NCI-H524 treated with DMSO at 0.1 percent for 48 hours (cell line): ENCODE measurements around the gene SF3B6.
A peak's percentile ranks its signal among the peaks of the same experiment; 100 is the strongest.
"Not testable (repeated sequence)": the region's sequence is repeated elsewhere in the genome, so short reads cannot be mapped to it uniquely, and the experiment has no call there.

Experiments used
- DNase-seq: peaks from one replicate; lab custom pipeline; 2025; lab: John Stamatoyannopoulos, UW

Gene SF3B6

DNA sequence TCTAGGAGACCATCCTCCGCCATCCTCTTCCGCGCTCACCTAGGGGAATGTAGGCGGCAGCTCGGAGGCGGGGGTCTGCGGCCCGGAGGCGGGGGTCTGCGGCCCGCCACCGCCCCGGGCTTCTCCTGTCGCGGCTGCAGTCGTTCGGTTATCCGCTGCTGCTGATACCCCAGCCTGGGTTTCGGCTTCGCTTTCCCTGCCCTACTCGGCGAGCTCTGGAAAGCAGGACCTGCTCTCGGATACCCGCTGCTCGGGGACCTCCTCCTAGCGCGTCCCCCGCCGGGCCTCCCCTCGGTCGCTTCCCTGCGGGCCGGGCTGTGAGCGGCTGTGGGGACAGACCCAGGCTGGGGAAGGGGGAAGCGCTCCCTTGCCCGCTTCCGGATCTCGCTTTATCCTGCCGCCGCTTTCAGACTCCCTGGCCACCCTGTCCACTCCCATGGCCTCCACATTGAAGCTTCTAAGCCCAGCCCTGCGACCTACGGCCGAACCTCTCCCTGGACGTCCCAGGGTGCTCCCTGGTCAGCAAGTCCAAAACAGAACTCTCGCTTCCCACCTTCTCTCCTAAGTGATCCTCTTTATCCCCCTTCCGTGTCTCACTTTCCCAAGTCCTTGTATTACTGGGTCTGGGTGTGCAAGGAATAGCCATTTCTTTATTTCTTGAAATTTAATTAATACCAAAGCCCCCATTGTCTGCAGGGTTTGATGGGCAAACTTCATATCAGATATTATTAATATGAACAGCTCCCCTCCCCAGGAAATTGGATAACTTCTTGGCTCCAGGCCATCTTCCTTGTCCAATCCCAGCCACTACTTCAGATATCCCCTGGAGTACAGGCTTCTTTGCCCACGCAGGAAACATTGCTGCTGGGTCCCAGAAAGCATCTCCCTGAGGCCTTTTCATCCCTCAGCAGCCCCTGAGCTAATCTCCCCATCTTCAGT is 25.8 kb downstream of the SF3B6 start:
- no peak for DNase-seq

DNA sequence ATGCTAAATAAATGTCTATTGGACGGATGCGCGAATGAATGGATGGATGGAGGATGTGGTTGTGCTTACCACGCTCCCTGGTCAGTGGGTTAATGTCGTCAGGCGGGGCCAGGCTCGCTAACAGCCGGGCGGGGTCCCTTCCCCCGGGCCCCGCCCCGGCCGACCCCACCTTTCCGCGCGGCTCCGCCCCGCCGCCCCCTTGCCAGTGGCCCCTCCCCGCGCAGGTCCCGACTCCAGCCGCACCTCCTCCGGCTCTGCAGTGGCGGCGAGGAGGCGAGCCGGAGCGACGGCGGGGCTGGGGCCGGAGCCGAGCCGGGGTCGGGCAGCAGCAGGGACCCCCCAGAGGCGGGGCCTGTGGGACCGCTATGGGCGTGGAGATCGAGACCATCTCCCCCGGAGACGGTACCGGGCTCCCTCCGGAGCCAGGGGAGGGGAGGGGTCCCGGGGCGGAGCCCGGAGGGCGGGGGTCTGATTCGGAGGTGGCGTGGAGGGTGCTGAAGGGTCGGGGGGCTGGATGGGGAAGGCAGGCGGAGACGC is 26.6 kb downstream of the SF3B6 start, which contains the start of gene FKBP1B:
FKBP1B (plus strand) TSS at position 257 of the 537 bp plus-strand sequence; CDS start at position 366, 109 bp downstream.
- DNase-seq = no peak

DNA sequence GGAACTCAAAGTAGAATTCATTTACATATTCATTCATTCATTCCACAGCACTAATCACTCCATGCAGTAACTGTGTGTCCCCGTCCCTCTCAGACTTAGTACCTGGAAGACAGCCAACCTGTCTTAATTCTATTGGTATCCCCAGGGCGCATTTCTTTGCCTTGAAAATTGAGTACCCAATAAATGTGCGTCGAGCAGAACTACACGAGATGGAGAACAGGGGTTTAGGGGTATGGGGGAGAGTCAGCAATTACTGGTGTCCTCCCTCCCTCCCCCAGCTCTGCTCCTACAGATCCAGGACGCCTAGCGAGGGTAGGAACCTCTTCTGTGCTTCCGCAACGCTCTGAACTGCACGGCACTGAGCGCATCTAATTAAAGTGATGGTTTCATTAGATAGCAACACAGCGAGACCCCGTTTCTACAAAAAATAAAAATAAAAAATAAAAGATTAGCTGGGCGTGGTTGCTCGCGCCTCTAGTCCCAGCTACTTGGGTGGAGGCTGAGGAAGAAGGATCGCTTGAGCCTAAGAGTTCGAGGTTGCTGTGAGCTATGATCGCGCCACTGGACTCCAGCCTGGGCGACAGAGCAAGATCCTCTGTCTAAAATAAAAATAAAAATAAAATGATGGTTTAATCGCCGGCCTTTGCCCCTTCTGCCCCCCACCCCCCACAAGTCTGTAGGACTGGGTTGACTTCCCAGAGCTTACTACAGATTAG is 27.2 kb downstream of the SF3B6 start:
- no peak for DNase-seq

DNA sequence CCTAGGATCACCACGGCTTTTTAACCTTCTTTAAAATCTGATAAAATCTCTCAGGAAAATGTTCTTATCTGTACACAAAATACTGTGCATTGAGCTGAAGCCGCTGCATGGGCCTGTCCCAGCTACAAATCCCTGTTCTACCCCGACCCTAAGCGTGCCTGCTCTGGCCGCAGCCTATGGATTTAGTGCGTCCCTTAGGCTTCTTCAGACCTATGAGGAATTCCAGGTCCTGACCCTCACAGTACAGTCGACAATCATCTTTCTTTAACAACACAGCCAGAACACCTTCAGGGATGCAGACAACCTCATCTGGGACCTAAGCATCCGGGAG is 28.5 kb downstream of the SF3B6 start:
- DNase-seq = no peak

DNA sequence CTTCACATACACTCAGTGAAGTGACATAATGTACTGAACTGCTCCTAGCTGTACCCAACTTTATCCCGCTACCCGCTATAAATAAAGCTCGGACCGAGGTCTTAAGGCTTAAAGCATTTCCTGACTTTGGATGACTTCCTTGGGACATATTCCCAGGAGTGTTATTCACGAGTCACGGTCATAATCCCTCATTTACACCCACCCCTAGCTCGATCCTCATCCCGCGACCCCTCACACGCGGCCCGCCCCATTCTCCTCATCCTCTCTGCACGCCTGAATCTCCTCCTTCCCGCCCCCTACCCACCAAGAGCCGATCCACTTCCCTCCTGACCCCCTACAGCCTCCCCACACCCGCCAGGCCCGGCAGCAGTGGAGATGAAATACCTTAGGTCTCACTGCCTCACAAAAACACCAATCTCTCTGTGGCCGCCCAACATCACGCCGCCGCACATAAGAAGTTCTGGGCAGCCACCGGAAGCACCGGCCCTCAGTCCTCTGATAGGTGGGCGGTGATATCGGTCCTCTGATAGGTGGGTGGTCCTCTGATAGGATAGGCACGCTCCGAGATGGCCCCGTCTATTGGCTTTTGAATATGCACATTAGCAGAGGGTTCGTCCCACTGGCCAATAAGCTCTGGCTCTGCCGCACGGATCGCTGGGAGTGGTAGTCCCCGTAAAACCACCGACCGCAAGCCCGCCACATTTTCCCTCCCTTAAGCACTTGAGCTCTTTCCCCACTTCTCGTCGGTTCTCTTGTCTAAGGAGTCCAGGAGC is 29.0 kb downstream of the SF3B6 start, which contains the start of gene WDCP:
WDCP (minus strand) TSS at position 462 of the 773 bp plus-strand sequence. CDS start 7,897 bp downstream, outside the sequence.
- DNase-seq = peak; percentile 98

DNA sequence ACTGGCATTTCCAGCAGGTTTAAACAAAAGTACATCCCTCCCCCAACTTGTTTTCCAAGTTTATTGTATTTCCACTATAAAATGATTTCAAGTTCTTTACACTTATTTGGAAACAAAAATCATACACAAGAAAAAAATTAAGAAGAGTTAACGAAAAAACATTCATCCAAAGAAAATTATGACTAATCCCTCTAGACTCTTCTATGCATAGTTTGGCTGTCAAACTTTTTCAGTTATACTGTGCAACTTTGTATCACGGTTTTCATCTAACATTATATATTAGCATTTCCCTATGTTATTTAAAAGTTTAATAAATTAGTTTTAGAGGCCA is 29.6 kb downstream of the SF3B6 start:
- no peak for DNase-seq

DNA sequence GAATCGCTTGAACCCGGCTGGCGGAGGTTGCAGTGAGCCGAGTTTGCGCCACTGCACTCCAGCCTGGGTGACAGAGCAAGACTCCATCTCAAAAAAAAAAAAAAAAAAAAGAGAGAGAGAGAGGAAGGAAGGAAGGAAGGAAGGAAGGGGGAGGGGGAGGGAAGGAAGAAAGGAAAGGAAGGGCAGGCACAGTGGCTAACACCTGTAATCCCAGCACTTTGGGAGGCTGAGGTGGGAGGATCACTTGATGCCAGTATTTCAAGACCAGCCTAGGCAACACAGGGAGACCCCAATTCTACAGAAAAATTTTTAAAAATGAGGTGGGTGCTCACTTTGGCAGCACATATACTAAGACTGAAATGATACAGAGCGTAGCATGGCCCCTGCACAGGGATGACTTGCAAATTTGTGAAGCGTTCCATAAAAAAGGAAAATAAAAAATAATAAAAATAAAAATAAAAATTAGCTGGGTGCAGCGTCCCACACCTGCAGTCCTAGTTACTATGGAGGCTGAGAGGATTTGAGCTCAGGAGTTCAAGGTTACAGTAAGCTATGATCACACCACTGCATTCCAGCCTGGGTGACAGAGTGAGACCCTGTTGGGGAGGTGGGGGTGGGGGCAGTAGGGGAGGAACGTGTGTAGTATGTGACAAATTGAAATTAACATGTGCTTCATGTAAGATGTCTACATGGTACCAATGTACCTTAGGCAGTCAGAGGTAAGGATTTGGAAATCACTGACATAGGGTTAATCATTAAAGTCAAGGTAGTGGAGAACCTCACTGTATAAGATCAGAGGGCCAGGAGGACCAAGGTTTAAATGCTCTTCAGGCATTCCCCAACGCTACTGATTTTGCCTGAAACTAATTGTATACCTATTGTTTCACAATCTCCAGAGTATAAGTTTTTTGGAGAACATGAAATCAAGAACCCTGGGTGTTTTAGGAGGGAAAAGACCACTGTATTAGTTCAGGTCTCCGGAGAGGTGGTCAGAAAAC is 30.3 kb downstream of the SF3B6 start:
- no peak for DNase-seq

DNA sequence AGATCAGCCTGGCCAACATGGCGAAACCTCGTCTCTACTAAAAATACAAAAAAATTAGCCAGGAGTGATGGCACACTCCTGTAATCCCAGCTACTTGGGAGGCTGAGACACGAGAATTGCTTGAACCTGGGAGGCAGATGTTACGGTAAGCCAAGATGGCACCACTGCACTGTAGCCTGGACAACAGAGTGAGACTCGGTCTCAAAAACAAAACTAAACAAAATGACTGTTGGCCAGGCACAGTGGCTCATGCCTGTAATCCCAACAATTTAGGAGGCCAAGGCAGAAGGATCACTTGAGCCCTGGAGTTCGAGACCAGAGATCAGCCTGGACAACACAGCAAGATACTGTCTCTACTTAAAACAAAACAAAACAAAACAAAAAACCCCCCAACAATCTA is 33.0 kb downstream of the SF3B6 start:
- not testable (repeated sequence) for DNase-seq

DNA sequence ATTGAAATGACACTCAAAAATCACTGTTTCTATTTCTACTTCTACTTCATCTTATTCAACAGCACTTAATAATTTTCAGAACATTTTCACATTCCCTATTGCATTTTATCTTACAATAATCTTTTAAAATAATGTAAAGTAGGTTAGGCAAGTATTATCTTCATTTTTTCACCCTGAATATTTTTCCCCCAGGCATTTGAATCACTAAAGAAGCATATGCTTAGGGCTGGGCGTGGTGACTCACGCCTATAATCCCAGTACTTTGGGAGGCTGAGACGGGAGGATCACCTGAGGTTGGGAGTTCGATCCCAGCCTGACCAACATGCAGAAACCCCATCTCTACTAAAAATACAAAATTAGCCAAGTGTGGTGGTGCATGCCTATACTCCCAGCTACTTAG is 35.6 kb downstream of the SF3B6 start:
- DNase-seq = no peak

DNA sequence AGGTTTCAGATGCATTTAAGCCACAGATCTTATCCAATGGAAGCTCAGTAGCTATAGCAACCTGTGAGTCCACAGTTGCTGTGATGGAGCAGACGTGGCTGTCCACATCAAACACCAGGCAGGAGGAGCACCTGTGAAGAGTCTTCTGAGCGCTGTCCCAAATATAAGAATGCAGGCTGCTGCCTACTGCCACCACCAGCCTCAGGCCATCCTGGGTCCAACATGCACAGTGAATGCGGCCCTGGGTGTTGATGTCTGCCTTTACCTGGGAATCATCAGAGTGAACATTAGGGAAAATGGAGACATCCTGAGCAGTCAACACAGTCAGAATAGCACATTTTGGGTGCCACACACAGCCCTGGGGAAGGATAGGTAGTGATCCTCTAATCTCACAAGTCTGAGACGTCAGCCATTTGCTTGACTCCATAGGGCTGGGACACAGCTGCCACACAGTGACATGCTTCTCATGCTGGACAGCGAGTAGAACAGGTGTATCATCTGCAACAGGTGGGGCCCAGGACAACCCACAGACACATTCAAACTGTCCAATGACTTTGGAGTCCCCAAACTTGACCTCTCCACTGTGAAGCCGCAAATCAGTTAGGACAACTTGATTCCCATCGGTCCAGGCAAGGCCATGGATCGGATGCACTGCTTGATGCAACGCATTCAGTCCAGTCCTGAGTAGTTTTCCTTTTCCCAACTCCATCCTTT is 37.2 kb downstream of the SF3B6 start:
- no peak for DNase-seq

DNA sequence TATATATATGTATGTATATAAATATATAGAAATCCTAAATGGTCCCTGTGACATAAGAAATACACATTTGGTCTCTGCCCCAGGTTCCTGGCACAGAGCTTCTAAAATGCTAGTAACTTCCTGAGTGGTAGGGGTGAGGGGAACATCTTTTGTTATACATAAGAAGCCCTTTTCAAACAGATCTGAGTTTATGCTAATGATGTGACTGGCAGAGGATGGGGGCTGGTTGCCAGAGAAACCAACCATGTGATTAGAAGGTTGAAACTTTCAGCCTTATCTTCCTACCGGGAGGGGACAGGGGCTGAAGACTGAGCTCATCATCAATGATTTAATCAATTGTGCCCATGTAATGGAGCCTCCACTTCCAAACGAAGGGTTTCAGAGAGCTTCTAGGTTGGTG is 49.9 kb downstream of the SF3B6 start:
- no peak for DNase-seq

DNA sequence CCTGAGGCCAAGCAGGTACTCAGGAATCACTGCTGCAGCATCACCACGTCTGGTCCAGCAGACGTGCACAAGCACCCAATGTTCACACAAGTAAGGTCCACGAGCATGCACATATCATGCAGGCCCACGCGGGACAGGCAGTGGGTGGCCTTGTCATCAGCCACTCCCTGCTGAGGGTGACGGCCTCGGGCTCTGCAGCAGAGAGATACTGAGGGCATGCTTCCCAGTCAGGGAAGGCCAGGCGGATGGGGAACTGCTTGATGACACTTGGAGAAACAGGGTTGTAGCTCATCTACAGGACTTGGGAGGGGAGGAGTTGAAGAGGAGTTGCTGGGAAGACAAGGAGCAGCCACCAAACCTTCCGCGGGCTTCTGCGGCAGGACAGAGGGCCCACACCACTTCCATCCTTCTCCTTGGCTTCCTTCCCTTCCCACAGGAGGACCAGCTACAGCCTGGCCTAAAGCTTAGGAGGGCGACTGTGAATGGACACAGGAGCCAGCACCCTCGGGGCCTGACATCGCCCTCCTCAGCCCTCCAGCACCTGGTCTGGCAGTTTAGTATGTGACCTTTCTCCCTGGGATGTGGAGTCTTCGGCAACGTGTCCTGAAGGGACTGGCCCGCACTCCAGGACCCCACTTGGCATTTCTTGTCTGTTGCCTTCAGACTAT is 51.0 kb downstream of the SF3B6 start:
- no peak for DNase-seq

DNA sequence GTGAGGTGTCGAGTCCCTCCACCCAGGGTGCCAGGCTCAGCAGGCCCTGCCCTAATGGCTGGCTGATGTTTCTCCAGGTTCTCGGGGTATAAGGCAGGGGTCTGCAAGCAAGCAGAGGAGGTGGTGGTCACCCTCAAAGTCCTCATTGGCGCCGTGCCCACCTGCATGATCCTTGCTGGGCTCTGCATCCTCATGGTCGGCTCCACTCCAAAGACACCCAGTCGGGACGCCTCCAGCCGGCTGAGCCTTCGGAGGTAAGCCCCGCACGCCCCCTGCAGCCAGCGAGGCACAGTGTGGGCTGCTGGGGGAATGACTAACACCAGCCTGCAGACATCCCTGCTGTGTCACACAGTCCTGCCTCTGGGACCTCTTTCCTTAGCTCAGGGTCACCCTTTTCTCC is 52.1 kb downstream of the SF3B6 start:
- DNase-seq = no peak

DNA sequence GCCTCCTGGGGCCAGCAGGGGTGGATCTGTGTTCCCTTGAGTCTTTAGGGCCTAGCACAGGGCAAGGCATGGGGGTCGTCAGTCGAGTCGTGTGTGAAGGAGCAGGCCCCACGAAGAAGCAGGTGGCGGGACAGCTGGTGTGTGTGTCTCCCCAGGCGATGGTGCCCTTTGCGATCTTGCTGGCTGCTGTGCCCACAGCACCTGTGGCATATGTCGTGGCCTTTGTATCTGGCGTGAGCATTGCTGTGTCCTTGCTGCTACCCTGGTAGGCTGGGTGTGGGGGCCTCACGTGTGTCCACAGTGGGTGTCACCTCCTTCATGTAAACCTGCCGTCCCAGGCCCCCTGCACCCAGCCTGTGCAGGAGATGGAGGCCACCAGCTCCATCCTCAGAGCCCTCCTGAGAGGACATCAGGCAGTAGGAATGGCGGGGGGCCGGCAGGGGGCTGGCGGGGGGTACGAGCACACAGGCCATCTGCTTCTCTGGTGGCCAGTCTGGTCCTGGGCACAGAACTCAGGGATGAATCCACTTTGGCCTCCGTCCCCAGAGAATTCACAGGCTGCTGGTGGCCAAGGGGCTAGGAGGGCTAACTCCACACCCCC is 53.1 kb downstream of the SF3B6 start:
- DNase-seq = no peak

DNA sequence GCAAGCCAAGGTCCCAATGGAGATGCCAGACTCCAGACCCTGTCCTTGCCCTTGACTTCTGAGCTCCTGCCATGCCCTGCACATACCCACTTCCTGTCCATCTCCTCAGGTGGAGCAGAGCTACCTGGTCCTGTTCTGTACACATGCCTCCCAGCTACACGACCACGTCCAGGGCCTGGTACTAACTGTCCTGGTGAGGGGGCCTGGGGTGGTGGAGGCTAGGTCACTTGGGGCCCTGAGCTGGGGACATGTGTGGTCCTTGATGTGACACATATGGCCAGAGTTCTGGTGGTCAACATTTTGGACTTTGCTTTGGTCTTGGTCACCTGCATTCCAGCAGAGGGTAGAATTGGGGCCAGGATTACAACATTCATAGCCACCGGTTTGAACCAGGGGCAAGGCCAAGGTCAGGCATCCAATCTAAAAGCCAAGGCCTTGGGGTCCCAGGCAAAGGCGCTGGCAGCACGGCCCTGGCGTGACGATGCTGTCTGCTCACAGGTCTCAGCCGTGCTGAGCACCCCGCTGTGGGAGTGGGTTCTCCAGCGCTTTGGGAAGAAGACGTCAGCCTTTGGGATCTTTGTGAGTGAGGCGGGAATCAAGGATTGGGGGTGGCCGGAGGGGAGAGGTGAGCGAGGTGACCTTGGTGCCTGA is 53.7 kb downstream of the SF3B6 start:
- DNase-seq = no peak

DNA sequence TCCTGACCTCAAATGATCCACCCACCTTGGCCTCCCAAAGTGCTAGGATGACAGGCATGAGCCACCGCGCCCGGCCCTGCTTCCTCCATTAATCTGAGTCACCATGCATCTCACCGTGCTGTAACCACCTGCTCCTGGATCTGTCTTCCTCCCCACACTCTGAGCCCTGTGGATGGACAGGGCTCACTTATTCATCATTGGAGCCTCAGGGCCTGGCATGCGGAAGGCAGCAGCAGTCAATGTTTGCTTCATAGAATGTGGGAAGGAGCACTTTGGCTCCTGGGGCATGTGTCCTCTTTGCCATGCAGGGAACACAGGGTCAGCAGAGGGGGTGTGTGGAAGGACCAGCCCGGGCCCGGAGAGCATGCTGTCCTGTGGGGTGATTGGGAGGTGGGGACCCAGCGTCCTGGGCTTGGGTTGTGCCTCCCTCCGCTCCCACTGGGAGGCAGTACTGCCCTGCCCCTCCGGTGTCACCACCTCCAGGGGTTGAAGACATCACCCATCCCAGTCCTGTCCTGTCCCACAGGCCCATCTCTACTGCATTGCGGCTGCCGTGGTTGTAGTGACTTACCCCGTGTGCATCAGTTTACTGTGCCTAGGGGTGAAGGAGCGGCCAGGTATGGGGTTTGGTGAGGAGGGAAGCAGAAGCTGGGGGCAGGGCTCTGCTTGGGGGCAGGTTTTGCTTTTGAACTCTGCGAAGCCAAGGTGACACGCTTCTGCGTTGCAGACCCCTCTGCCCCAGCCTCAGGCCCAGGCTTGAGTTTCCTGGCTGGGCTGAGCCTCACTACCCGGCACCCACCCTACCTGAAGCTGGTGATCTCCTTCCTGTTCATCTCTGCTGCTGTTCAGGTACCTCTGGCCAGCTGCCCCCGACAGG is 54.8 kb downstream of the SF3B6 start:
- DNase-seq = no peak

DNA sequence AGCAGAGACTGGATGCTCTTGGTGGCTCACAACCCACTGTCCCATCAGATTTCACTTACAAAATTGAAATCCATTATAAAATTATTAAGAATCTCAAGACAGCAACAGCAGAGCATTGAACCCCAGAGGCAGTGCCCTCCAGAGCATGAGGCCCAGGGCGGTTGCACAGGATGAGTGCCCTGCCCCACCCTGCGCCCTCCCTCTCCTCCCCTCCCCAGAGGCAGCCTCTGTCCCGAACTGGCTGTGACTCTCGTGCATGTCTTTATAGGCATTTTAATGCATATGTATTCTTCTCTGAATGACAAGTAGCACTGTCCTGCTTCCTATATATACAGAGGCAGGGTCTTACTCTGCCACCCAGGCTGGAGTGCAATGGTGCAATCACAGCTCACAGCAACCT is 55.9 kb downstream of the SF3B6 start:
- DNase-seq = no peak

DNA sequence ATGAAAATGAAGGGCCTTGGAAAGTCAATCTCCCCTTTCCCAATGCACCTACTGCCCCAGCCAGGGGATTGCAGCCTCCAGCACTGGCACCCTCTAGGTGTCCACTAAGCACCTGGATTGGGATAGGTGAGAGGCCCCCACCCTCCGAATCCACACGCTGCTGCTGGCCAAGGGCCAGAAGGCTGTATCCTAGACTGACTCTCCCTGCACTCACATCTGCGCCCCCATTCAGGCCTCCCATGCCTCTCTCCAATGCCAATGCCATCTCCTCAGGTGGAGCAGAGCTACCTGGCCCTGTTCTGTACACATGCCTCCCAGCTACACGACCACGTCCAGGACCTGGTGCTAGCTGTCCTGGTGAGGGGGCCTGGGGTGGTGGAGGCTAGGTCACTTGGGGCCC is 56.4 kb downstream of the SF3B6 start:
- no peak for DNase-seq
